Liver (tissue), 3 donors: ENCODE results near the gene PTER.

Experiments used
- CTCF ChIP-seq: fragments of 150-350 bp; IDR thresholded peaks from 2 replicates; pipeline ENCODE4 v1.5.1; 2017; ENCODE audit warnings: improper control_type of control experiment, low read depth, low read length; ENCODE audit not compliant: missing input control
- EGR1 ChIP-seq, 2 donors: IDR thresholded peaks; 2 replicates each; pipeline ENCODE4 v1.6.1; 2016 to 2018; ENCODE audit warnings: antibody characterized with exemption in 2 of 2, low read depth in 2 of 2
- FOXA1 ChIP-seq: IDR thresholded peaks from 2 replicates; pipeline ENCODE4 v1.6.1; 2016; ENCODE audit warnings: antibody characterized with exemption
- FOXA2 ChIP-seq: IDR thresholded peaks from 2 replicates; pipeline ENCODE4 v1.6.1; 2016; ENCODE audit warnings: antibody characterized with exemption
- GABPA ChIP-seq, 2 donors: IDR thresholded peaks in 1 of 2; conservative IDR thresholded peaks in 1 of 2; 2 replicates each; pipeline ENCODE4 v1.6.1; 2016; ENCODE audit warnings: antibody characterized with exemption in 2 of 2, mild to moderate bottlenecking in 1 of 2, moderate library complexity in 1 of 2
- JUND ChIP-seq, 2 donors: IDR thresholded peaks; 2 replicates each; pipeline ENCODE4 v1.6.1; 2016; ENCODE audit warnings: antibody characterized with exemption in 2 of 2
- MAX ChIP-seq: IDR thresholded peaks from 2 replicates; pipeline ENCODE4 v1.6.1; 2016; ENCODE audit warnings: antibody characterized with exemption
- RAD21 ChIP-seq, 2 donors: IDR thresholded peaks; 2 replicates each; pipeline ENCODE4 v1.6.1; 2016; ENCODE audit warnings: antibody characterized with exemption in 2 of 2, mild to moderate bottlenecking in 2 of 2
- REST ChIP-seq: IDR thresholded peaks from 2 replicates; pipeline ENCODE4 v1.6.1; 2016; ENCODE audit warnings: antibody characterized with exemption, mild to moderate bottlenecking
- SP1 ChIP-seq: IDR thresholded peaks from 2 replicates; pipeline ENCODE4 v1.6.1; 2018; ENCODE audit warnings: antibody characterized with exemption, mild to moderate bottlenecking
- TAF1 ChIP-seq: conservative IDR thresholded peaks from 2 replicates; pipeline ENCODE4 v1.6.1; 2016; ENCODE audit warnings: antibody characterized with exemption, mild to moderate bottlenecking
- YY1 ChIP-seq: IDR thresholded peaks from 2 replicates; pipeline ENCODE4 v1.6.1; 2016; ENCODE audit warnings: antibody characterized with exemption, mild to moderate bottlenecking
- ZBTB33 ChIP-seq: IDR thresholded peaks from 2 replicates; pipeline ENCODE4 v1.6.1; 2016; ENCODE audit warnings: antibody characterized with exemption
- donor health status: healthy.
- donor health status: healthy.

- TF ChIP-seq FOXA2 (no peak), CTCF (no peak), YY1 (no peak), GABPA (IDR thresholded peaks at IDR 0.05 in 1 of 2, conservative IDR thresholded peaks at IDR 0.05 in 1 of 2) (no peak), ZBTB33 (no peak), TAF1 (no peak), SP1 (no peak), RAD21 (IDR thresholded peaks at IDR 0.05) (no peak), REST (no peak), EGR1 (IDR thresholded peaks at IDR 0.05; ENCODE audit: low read depth in 2 of 2) (no peak), MAX (no peak), JUND (IDR thresholded peaks at IDR 0.05) (no peak), FOXA1 (no peak)
Measured at GRCh38 chr10:16491933-16492332, 55.1 kb downstream of the PTER start.
